Liver (tissue), 2 donors: ENCODE results near the gene CLCN5.

Experiments used
- CTCF ChIP-seq: fragments of 150-350 bp; IDR thresholded peaks from 2 replicates; pipeline ENCODE4 v1.5.1; 2017; ENCODE audit warnings: improper control_type of control experiment, low read depth, low read length; ENCODE audit not compliant: missing input control
- FOXA1 ChIP-seq: IDR thresholded peaks from 2 replicates; pipeline ENCODE4 v1.6.1; 2016; ENCODE audit warnings: antibody characterized with exemption
- donor health status: healthy.

- TF ChIP-seq CTCF (no peak), FOXA1 (no peak)
Measured at GRCh38 chrX:49922291-49923241, at the start of gene CLCN5.
